NCI-H748 treated with DMSO at 0.1 percent for 48 hours (cell line): Measurements from ENCODE around the gene ANKFN1.
"Not testable (repeated sequence)": the region's sequence is repeated elsewhere in the genome, so short reads cannot be mapped to it uniquely, and the experiment has no call there.

Source experiments
- DNase-seq: peaks from one replicate; lab custom pipeline; 2025; lab: John Stamatoyannopoulos, UW

ANKFN1 gene

GRCh38 chr17:56351675-56352074, 198.4 kb downstream of the ANKFN1 start:
- no peak for DNase-seq

GRCh38 chr17:56358651-56359050, 205.4 kb downstream of the ANKFN1 start:
- no peak for DNase-seq

- no peak for DNase-seq
Observed at GRCh38 chr17:56359518-56359917, 206.2 kb downstream of the ANKFN1 start.

- DNase-seq: no peak
Observed at GRCh38 chr17:56367366-56367765, 214.1 kb downstream of the ANKFN1 start.

GRCh38 chr17:56373981-56374833, 220.9 kb downstream of the ANKFN1 start:
- DNase-seq: no peak

- DNase-seq: no peak
Observed at GRCh38 chr17:56389356-56389755, 236.1 kb downstream of the ANKFN1 start.

- DNase-seq: no peak
Observed at GRCh38 chr17:56392321-56392720, 239.0 kb downstream of the ANKFN1 start.

- DNase-seq: no peak
Observed at GRCh38 chr17:56393156-56393555, 239.9 kb downstream of the ANKFN1 start.

- DNase-seq: no peak
Observed at GRCh38 chr17:56395787-56396186, 242.5 kb downstream of the ANKFN1 start.

GRCh38 chr17:56407086-56407485, 253.8 kb downstream of the ANKFN1 start:
- no peak for DNase-seq

- not testable (repeated sequence) for DNase-seq
Observed at GRCh38 chr17:56412356-56412755, 259.1 kb downstream of the ANKFN1 start.

GRCh38 chr17:56416682-56417351, 263.5 kb downstream of the ANKFN1 start:
- DNase-seq: no peak

- DNase-seq: no peak
Observed at GRCh38 chr17:56424005-56424404, 270.7 kb downstream of the ANKFN1 start.

GRCh38 chr17:56424543-56425044, 271.3 kb downstream of the ANKFN1 start:
- no peak for DNase-seq

GRCh38 chr17:56425483-56425882, 272.2 kb downstream of the ANKFN1 start:
- no peak for DNase-seq

- no peak for DNase-seq
Observed at GRCh38 chr17:56426901-56427300, 273.6 kb downstream of the ANKFN1 start.

GRCh38 chr17:56431736-56432135, 278.5 kb downstream of the ANKFN1 start:
- no peak for DNase-seq

GRCh38 chr17:56432443-56432842, 279.2 kb downstream of the ANKFN1 start:
- DNase-seq: no peak

- DNase-seq: no peak
Observed at GRCh38 chr17:56434610-56435009, 281.3 kb downstream of the ANKFN1 start.

- DNase-seq: no peak
Observed at GRCh38 chr17:56436142-56436541, 282.9 kb downstream of the ANKFN1 start.

GRCh38 chr17:56440419-56440818, 287.1 kb downstream of the ANKFN1 start:
- no peak for DNase-seq

- DNase-seq: no peak
Observed at GRCh38 chr17:56441308-56441707, 288.0 kb downstream of the ANKFN1 start.
